ENCODE data around the gene SAT1. TPM values are rescaled to one million over a fixed set of nuclear protein-coding genes. Genes with fewer than 3 reads are reported as not detected.

SAT1 gene
- total and polyA plus RNA-seq, 2 of the 13 experiments (the other 11 are each of a cell fraction or from before 2014, with no cell fraction given) = 216 to 1,243 TPM

GRCh38 chrX:23804578-23804977, 21.6 kb downstream of the SAT1 start (continued):
- TF ChIP-seq ZNF703 (CRISPR knock-in tag; IDR thresholded peaks at IDR 0.05; ENCODE audit: borderline replicate concordance) (no peak), ZNF75D (CRISPR knock-in tag; IDR thresholded peaks at IDR 0.05; ENCODE audit: borderline replicate concordance) (no peak), GTF3A (CRISPR knock-in tag; conservative IDR thresholded peaks at IDR 0.05) (no peak), AKAP8 (CRISPR knock-in tag; IDR thresholded peaks at IDR 0.05) (no peak), ZNF768 (CRISPR knock-in tag; IDR thresholded peaks at IDR 0.05) (no peak), GABPA (IDR thresholded peaks at IDR 0.05; ENCODE audit: low read depth, low read length) (no peak), GABPA (CRISPR knock-in tag; IDR thresholded peaks at IDR 0.05; ENCODE audit: low read depth) (no peak), FOXO1 (CRISPR knock-in tag; IDR thresholded peaks at IDR 0.05) (no peak), SIN3A (IDR thresholded peaks at IDR 0.05; ENCODE audit: borderline replicate concordance, low read depth, low read length) (no peak), ZBTB49 (CRISPR knock-in tag; IDR thresholded peaks at IDR 0.05; ENCODE audit: borderline replicate concordance) (no peak), YEATS2 (CRISPR knock-in tag; IDR thresholded peaks at IDR 0.05; ENCODE audit: borderline replicate concordance) (no peak), NFKB2 (CRISPR knock-in tag; IDR thresholded peaks at IDR 0.05; ENCODE audit: borderline replicate concordance) (no peak), SMAD3 (CRISPR knock-in tag; IDR thresholded peaks at IDR 0.05) (no peak), REXO4 (CRISPR knock-in tag; IDR thresholded peaks at IDR 0.05; ENCODE audit: borderline replicate concordance) (no peak), ZMYM2 (CRISPR knock-in tag; IDR thresholded peaks at IDR 0.05) (no peak)

Measured in HepG2 (cell line).